Neural cell (in vitro differentiated cells): Measurements from ENCODE around the gene FBXO46. TPM values are rescaled to one million over a fixed set of nuclear protein-coding genes. Genes with fewer than 3 reads are reported as not detected.

Experiments
- H2AFZ ChIP-seq: fragments of 200-600, 300-800 bp; sonication (generic), shearing (Covaris generic); 2 replicates; pipeline ENCODE4 v1.6.0; 2014; ENCODE audit warnings: low read depth, mild to moderate bottlenecking, antibody characterized with exemption, low read length, moderate library complexity
- H3F3A ChIP-seq: fragments of 200-600 bp; shearing (Covaris generic); 2 replicates; pipeline ENCODE4 v1.6.1; 2016; ENCODE audit warnings: mild to moderate bottlenecking, moderate library complexity, mixed read lengths, antibody characterized with exemption, low read length; ENCODE audit not compliant: insufficient read depth, poor library complexity, severe bottlenecking
- H3K27ac ChIP-seq: fragments of 200-600, 300-800 bp; sonication (generic), shearing (Covaris generic); 2 replicates; pipeline ENCODE4 v1.5.1; 2014; ENCODE audit warnings: mild to moderate bottlenecking, low read length, moderate library complexity
- H3K27me3 ChIP-seq: fragments of 300-800, 200-600 bp; sonication (generic), shearing (Covaris generic); 2 replicates; pipeline ENCODE4 v1.6.0; 2014; ENCODE audit warnings: mild to moderate bottlenecking, low read depth, low read length, moderate library complexity; ENCODE audit not compliant: insufficient read depth
- H3K36me3 ChIP-seq: fragments of 300-800, 200-600 bp; sonication (generic), shearing (Covaris generic); 2 replicates; pipeline ENCODE4 v1.5.1; 2014; ENCODE audit warnings: mild to moderate bottlenecking, antibody characterized with exemption, low read length, moderate library complexity; ENCODE audit not compliant: insufficient read depth
- H3K4me2 ChIP-seq: fragments of 300-800, 200-600 bp; sonication (generic), shearing (Covaris generic); 2 replicates; pipeline ENCODE4 v1.6.0; 2014; ENCODE audit warnings: mild to moderate bottlenecking, low read length
- H3K4me3 ChIP-seq: fragments of 300-800, 200-600 bp; sonication (generic), shearing (Covaris generic); 2 replicates; pipeline ENCODE4 v1.5.1; 2014; ENCODE audit warnings: mild to moderate bottlenecking, low read length, moderate library complexity
- H3K79me2 ChIP-seq: fragments of 200-600 bp; shearing (Covaris generic); replicated peaks from 2 replicates; pipeline ENCODE4 v1.6.0; 2014; ENCODE audit warnings: mild to moderate bottlenecking, low read length, moderate library complexity; ENCODE audit not compliant: insufficient read depth
- H3K9ac ChIP-seq: fragments of 300-800, 200-600 bp; sonication (generic), shearing (Covaris generic); 2 replicates; pipeline ENCODE4 v1.6.1; 2016; ENCODE audit warnings: mild to moderate bottlenecking, low read length, mixed read lengths
- H3K9me2 ChIP-seq: fragments of 200-600 bp; shearing (Covaris generic); 2 replicates; pipeline ENCODE4 v1.6.1; 2016; ENCODE audit warnings: mild to moderate bottlenecking, low read length, mixed read lengths; ENCODE audit not compliant: insufficient read depth
- H3K9me3 ChIP-seq: fragments of 200-600, 300-800 bp; sonication (generic), shearing (Covaris generic); 2 replicates; pipeline ENCODE4 v1.6.1; 2016; ENCODE audit warnings: mild to moderate bottlenecking, mixed run types, low read length, moderate library complexity, mixed read lengths
- H4K20me1 ChIP-seq: fragments of 200-600 bp; shearing (Covaris generic); 2 replicates; pipeline ENCODE4 v1.6.1; 2016; ENCODE audit warnings: mild to moderate bottlenecking, mixed run types; ENCODE audit not compliant: insufficient read depth
- CTCF ChIP-seq: fragments of 450-650 bp; IDR thresholded peaks from 2 replicates; pipeline ENCODE4 v1.5.1; 2014; ENCODE audit warnings: antibody characterized with exemption, mild to moderate bottlenecking, moderate library complexity; ENCODE audit not compliant: poor library complexity, severe bottlenecking
- EP300 ChIP-seq: fragments of 450-650 bp; conservative IDR thresholded peaks from 2 replicates; pipeline ENCODE4 v1.6.1; 2014; ENCODE audit warnings: antibody characterized with exemption, mild to moderate bottlenecking, moderate library complexity; ENCODE audit not compliant: poor library complexity, severe bottlenecking
- EZH2 ChIP-seq: fragments of 200-600, 300-800 bp; shearing (Covaris generic), sonication (generic); IDR thresholded peaks from 2 replicates; pipeline ENCODE4 v1.6.1; 2014; ENCODE audit warnings: antibody characterized with exemption, low read length, borderline replicate concordance, mild to moderate bottlenecking; ENCODE audit not compliant: insufficient read depth, poor library complexity, severe bottlenecking
- MXI1 ChIP-seq: fragments of 450-650 bp; conservative IDR thresholded peaks from 2 replicates; pipeline ENCODE4 v1.6.1; 2014; ENCODE audit warnings: antibody characterized with exemption, mild to moderate bottlenecking; ENCODE audit not compliant: poor library complexity, severe bottlenecking
- POLR2AphosphoS5 ChIP-seq: IDR thresholded peaks from 2 replicates; pipeline ENCODE4 v1.6.1; 2012
- RAD21 ChIP-seq: fragments of 450-650 bp; conservative IDR thresholded peaks from 2 replicates; pipeline ENCODE4 v1.6.1; 2014; ENCODE audit warnings: antibody characterized with exemption, mild to moderate bottlenecking, moderate library complexity
- SMC3 ChIP-seq: fragments of 450-650 bp; conservative IDR thresholded peaks from 2 replicates; pipeline ENCODE4 v1.6.1; 2014; ENCODE audit warnings: antibody characterized with exemption, mild to moderate bottlenecking, moderate library complexity; ENCODE audit not compliant: poor library complexity
- TAF1 ChIP-seq: IDR thresholded peaks from 2 replicates; pipeline ENCODE4 v1.6.1; 2012; ENCODE audit warnings: low read depth
- polyA plus RNA-seq: library from polyadenylated mRNA; depleted of rRNA; stranded (reverse); fragments of >200 nt; gene quantifications from 2 replicates; pipeline ENCODE4 v1.2.3, GENCODE V29; 2014
- TF ChIP-seq, protein P1 (sequence below): IDR thresholded peaks from 2 replicates; pipeline ENCODE4 v1.6.1; 2012; ENCODE audit warnings: borderline replicate concordance

Gene FBXO46
- polyA plus RNA-seq, 1 donor from 2014 or later, result 12.5 TPM

DNA sequence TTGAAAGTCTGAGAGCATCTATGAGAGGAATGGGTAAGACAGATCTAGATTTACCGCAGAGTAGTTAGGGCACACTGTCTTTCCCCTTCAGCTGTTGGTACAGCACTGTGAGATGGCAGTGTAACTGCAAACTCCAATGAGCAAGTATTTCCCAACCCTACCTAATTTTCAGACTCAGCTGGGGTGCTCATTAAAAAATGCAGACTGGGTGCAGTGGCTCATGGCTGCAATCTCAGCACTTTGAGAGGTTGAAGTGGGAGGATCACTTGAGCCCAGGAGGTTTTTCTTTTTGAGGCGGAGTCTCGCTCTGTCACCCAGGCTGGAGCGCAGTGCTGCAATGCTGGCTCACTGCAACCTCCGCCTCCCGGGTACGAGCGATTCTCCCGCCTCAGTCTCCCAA lies 25.6 kb downstream of the FBXO46 start:
- no peaks in the 10 kb centered on the region for H3F3A ChIP-seq
- no peaks in the 10 kb centered on the region for H3K9me2 ChIP-seq
- H3K36me3 ChIP-seq, result peaks cover 3% of the 10 kb centered on the region
- no peak for TF ChIP-seq RAD21
- TF ChIP-seq POLR2AphosphoS5, result no peak
- TF ChIP-seq, protein P1, sequence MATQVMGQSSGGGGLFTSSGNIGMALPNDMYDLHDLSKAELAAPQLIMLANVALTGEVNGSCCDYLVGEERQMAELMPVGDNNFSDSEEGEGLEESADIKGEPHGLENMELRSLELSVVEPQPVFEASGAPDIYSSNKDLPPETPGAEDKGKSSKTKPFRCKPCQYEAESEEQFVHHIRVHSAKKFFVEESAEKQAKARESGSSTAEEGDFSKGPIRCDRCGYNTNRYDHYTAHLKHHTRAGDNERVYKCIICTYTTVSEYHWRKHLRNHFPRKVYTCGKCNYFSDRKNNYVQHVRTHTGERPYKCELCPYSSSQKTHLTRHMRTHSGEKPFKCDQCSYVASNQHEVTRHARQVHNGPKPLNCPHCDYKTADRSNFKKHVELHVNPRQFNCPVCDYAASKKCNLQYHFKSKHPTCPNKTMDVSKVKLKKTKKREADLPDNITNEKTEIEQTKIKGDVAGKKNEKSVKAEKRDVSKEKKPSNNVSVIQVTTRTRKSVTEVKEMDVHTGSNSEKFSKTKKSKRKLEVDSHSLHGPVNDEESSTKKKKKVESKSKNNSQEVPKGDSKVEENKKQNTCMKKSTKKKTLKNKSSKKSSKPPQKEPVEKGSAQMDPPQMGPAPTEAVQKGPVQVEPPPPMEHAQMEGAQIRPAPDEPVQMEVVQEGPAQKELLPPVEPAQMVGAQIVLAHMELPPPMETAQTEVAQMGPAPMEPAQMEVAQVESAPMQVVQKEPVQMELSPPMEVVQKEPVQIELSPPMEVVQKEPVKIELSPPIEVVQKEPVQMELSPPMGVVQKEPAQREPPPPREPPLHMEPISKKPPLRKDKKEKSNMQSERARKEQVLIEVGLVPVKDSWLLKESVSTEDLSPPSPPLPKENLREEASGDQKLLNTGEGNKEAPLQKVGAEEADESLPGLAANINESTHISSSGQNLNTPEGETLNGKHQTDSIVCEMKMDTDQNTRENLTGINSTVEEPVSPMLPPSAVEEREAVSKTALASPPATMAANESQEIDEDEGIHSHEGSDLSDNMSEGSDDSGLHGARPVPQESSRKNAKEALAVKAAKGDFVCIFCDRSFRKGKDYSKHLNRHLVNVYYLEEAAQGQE, result no peak
- TF ChIP-seq EP300, result no peak
- TF ChIP-seq SMC3, result no peak
- no peak for TF ChIP-seq CTCF
- H2AFZ ChIP-seq, result no peak overlapping the region
- no peak overlapping the region for H3K9ac ChIP-seq
- no peak overlapping the region for H3K4me2 ChIP-seq
- H3K27me3 ChIP-seq, result no peaks in the 10 kb centered on the region
- no peak overlapping the region for H3K4me3 ChIP-seq
- H3K9me3 ChIP-seq, result no peaks in the 10 kb centered on the region
- no peaks in the 10 kb centered on the region for H3K79me2 ChIP-seq
- no peak overlapping the region for H3K27ac ChIP-seq
- H4K20me1 ChIP-seq, result no peaks in the 10 kb centered on the region

DNA sequence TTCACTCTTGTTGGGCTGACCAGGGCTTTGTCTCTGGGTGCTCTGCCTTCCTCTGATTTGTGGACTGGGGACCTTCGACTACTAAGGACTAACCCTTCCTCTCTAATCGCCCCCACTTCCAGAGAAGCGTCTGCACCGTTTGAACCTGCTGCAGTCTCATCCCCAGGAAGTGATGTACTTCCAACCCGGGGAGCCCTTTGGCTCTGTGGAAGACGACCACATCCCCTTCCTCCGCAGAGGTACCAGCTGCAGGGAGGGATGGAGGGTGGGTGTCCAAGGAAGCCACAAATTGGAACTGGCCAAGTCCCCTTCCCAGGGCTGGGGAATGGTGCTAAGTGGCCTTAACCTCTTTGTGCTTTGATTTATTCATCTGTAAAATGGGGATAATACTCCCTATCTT lies 29.0 kb downstream of the FBXO46 start:
- H3K9me2 ChIP-seq, result no peaks in the 10 kb centered on the region
- no peaks in the 10 kb centered on the region for H3K27me3 ChIP-seq
- no peak overlapping the region for H3K9ac ChIP-seq
- no peak overlapping the region for H3K4me3 ChIP-seq
- H3K4me2 ChIP-seq, result no peak overlapping the region
- TF ChIP-seq CTCF (no peak), EZH2 (no peak), SMC3 (no peak), EP300 (no peak), TAF1 (no peak), POLR2AphosphoS5 (no peak), RAD21 (no peak), MXI1 (no peak)
- TF ChIP-seq, protein P1, result no peak
- H3F3A ChIP-seq, result no peaks in the 10 kb centered on the region
- H2AFZ ChIP-seq, result no peak overlapping the region
- no peaks in the 10 kb centered on the region for H4K20me1 ChIP-seq
- H3K9me3 ChIP-seq, result no peaks in the 10 kb centered on the region
- H3K36me3 ChIP-seq, result peaks cover 3% of the 10 kb centered on the region
- no peaks in the 10 kb centered on the region for H3K79me2 ChIP-seq
- H3K27ac ChIP-seq, result no peak overlapping the region
